ENCODE data around the gene MAP3K20. TPM values are rescaled to one million over a fixed set of nuclear protein-coding genes. Genes with fewer than 3 reads are reported as not detected.

MAP3K20 gene
- total and polyA plus RNA-seq, 10 of the 15 experiments (the other 5 are each of a cell fraction or from before 2014, with no cell fraction given) = 0.04 to 5.6 (median 2.3) TPM

DNA sequence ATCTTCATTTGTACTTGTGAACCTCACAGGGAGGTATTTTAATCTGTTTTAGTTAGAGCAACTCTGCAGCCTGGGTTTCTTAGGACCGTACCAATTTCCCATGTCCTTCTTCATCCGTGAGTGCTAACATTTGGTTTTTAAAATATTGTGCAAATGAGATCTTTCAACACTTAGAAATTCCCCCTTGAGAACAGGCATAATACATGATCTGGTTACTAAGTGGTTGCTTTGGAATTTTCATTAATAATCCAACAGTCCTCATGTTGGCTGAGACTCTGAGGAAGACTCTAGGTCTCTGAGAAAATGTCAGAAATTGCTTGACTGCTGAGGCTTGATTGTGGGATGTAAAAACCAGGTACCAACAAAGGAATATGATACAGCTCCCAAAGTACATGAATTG lies 153.4 kb downstream of the MAP3K20 start:
- ChIA-PET SMC1A (ENCODE audit: uncharacterized antibody, unreplicated experiment) (no interaction called here), POLR2A (no interaction called here), RAD21 (ENCODE audit: unreplicated experiment) (no interaction called here), CTCF (no interaction called here)
- no peak for TF ChIP-seq SRF (IDR thresholded peaks at IDR 0.05; ENCODE audit: low read depth in 2 of 2, low read length in 2 of 2)
- no peak for TF ChIP-seq IRF4 (IDR thresholded peaks at IDR 0.05; ENCODE audit: low read depth, low read length)
- no peak for TF ChIP-seq ZNF24 (IDR thresholded peaks at IDR 0.05)
- TF ChIP-seq, protein P1, sequence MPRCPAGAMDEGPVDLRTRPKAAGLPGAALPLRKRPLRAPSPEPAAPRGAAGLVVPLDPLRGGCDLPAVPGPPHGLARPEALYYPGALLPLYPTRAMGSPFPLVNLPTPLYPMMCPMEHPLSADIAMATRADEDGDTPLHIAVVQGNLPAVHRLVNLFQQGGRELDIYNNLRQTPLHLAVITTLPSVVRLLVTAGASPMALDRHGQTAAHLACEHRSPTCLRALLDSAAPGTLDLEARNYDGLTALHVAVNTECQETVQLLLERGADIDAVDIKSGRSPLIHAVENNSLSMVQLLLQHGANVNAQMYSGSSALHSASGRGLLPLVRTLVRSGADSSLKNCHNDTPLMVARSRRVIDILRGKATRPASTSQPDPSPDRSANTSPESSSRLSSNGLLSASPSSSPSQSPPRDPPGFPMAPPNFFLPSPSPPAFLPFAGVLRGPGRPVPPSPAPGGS (IDR thresholded peaks at IDR 0.05; ENCODE audit: borderline replicate concordance, insufficient read depth, low read depth, low read length, poor library complexity, severe bottlenecking) = no peak
- Histone ChIP-seq H3K9me3 (replicated peaks; ENCODE audit: control insufficient read depth, insufficient read depth, low read length) (no peaks in the 10 kb centered on the region), H3K9ac (ENCODE audit: control insufficient read depth, insufficient read depth, low read length) (no peak overlapping the region), H3K4me1 (ENCODE audit: control insufficient read depth, insufficient read depth, low read length) (no peaks in the 10 kb centered on the region), H2AFZ (ENCODE audit: control insufficient read depth, low read depth, low read length) (no peak overlapping the region), H4K20me1 (ENCODE audit: control insufficient read depth, insufficient read depth) (no peaks in the 10 kb centered on the region), H3K36me3 (ENCODE audit: control insufficient read depth in 2 of 2, insufficient read depth in 2 of 2, low read length in 1 of 2) (peaks cover 0 to 5% of the 10 kb centered on the region in 2 experiments; a peak in 1 of 4 replicates), H3K79me2 (ENCODE audit: control insufficient read depth, insufficient read depth, low read length) (no peaks in the 10 kb centered on the region), H3K27ac (ENCODE audit: control insufficient read depth, insufficient read depth) (no peak overlapping the region), H3K4me2 (ENCODE audit: control insufficient read depth, insufficient read depth) (no peak overlapping the region), H3K4me3 (no peak overlapping the region), H3K27me3 (replicated peaks in 1 of 2; ENCODE audit: control insufficient read depth in 2 of 2, insufficient read depth in 2 of 2, low read length in 1 of 2) (no peaks in the 10 kb centered on the region)
- ATAC-seq = no peak
- BruUV-seq (replicated peaks) = no TSS peak
- no peak for FAIRE-seq
- intact Hi-C loops (cut with micrococcal nuclease; ENCODE audit: unreplicated experiment) = no loop called here
- DNase-seq (ENCODE audit: low read depth, low spot score) = no peak
- whole genome bisulfite sequencing (ENCODE audit: insufficient coverage, insufficient replicate concordance, low lambda C conversion rate, missing lambda C conversion rate) = 100% methylated on average over 2 of the region's 2 CpGs
- in situ Hi-C loops (cut with MboI) = no loop called here

DNA sequence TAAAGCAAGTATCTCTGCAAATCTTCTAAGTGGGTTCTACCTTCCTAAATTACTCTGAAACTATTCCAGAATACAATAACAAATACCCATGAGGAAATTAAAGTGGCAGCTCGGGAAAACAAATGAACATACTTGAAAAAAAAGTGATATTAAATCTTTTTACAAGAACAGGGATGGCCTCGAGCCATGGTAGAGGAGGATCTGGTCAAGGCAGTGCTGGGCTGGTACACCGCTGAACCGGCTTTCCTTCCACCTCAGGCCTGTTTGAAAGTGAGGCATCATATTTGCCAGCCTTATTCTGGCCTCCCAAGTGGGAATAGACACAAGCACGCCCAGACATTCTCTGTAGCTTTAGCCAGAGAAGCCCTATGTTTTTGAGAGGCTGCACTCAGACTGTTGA lies 154.5 kb downstream of the MAP3K20 start:
- H3K4me2 ChIP-seq (ENCODE audit: control insufficient read depth, insufficient read depth) = no peak overlapping the region
- RAD21 ChIA-PET (ENCODE audit: unreplicated experiment) = no interaction called here
- POLR2A ChIA-PET = no interaction called here
- H3K9ac ChIP-seq (ENCODE audit: control insufficient read depth, insufficient read depth, low read length) = no peak overlapping the region
- WGBS (ENCODE audit: insufficient coverage, insufficient replicate concordance, low lambda C conversion rate, missing lambda C conversion rate) = 73% methylated on average over 5 of the region's 5 CpGs
- DNase-seq (ENCODE audit: low read depth, low spot score) = no peak
- intact Hi-C loops (cut with micrococcal nuclease; ENCODE audit: unreplicated experiment) (no loop called here), in situ Hi-C loops (cut with MboI) (no loop called here)
- SMC1A ChIA-PET (ENCODE audit: uncharacterized antibody, unreplicated experiment) = no interaction called here
- no peak overlapping the region for H3K4me3 ChIP-seq
- H3K79me2 ChIP-seq (ENCODE audit: control insufficient read depth, insufficient read depth, low read length) = no peaks in the 10 kb centered on the region
- FAIRE-seq = no peak
- ATAC-seq = no peak
- no peaks in the 10 kb centered on the region for H3K9me3 ChIP-seq (replicated peaks; ENCODE audit: control insufficient read depth, insufficient read depth, low read length)
- no TSS peak for BruUV-seq (replicated peaks)
- peaks cover 0 to 5% of the 10 kb centered on the region in 2 experiments; a peak in 1 of 4 replicates for H3K36me3 ChIP-seq (ENCODE audit: control insufficient read depth in 2 of 2, insufficient read depth in 2 of 2, low read length in 1 of 2)
- no peak overlapping the region for H3K27ac ChIP-seq (ENCODE audit: control insufficient read depth, insufficient read depth)
- H4K20me1 ChIP-seq (ENCODE audit: control insufficient read depth, insufficient read depth) = no peaks in the 10 kb centered on the region
- H3K27me3 ChIP-seq (replicated peaks in 1 of 2; ENCODE audit: control insufficient read depth in 2 of 2, insufficient read depth in 2 of 2, low read length in 1 of 2) = no peaks in the 10 kb centered on the region
- H3K4me1 ChIP-seq (ENCODE audit: control insufficient read depth, insufficient read depth, low read length) = no peaks in the 10 kb centered on the region
- CTCF ChIA-PET = interaction anchor here (0.6 to 1.1 kb wide), 2 partner anchors 19 to 98 kb away, joined by 3 to 4 read pairs; no protein-coding TSS in a partner anchor
- H2AFZ ChIP-seq (ENCODE audit: control insufficient read depth, low read depth, low read length) = no peak overlapping the region
- TF ChIP-seq, protein P2, sequence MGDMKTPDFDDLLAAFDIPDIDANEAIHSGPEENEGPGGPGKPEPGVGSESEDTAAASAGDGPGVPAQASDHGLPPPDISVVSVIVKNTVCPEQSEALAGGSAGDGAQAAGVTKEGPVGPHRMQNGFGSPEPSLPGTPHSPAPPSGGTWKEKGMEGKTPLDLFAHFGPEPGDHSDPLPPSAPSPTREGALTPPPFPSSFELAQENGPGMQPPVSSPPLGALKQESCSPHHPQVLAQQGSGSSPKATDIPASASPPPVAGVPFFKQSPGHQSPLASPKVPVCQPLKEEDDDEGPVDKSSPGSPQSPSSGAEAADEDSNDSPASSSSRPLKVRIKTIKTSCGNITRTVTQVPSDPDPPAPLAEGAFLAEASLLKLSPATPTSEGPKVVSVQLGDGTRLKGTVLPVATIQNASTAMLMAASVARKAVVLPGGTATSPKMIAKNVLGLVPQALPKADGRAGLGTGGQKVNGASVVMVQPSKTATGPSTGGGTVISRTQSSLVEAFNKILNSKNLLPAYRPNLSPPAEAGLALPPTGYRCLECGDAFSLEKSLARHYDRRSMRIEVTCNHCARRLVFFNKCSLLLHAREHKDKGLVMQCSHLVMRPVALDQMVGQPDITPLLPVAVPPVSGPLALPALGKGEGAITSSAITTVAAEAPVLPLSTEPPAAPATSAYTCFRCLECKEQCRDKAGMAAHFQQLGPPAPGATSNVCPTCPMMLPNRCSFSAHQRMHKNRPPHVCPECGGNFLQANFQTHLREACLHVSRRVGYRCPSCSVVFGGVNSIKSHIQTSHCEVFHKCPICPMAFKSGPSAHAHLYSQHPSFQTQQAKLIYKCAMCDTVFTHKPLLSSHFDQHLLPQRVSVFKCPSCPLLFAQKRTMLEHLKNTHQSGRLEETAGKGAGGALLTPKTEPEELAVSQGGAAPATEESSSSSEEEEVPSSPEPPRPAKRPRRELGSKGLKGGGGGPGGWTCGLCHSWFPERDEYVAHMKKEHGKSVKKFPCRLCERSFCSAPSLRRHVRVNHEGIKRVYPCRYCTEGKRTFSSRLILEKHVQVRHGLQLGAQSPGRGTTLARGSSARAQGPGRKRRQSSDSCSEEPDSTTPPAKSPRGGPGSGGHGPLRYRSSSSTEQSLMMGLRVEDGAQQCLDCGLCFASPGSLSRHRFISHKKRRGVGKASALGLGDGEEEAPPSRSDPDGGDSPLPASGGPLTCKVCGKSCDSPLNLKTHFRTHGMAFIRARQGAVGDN (IDR thresholded peaks at IDR 0.05) = no peak
- TF ChIP-seq, protein P3, sequence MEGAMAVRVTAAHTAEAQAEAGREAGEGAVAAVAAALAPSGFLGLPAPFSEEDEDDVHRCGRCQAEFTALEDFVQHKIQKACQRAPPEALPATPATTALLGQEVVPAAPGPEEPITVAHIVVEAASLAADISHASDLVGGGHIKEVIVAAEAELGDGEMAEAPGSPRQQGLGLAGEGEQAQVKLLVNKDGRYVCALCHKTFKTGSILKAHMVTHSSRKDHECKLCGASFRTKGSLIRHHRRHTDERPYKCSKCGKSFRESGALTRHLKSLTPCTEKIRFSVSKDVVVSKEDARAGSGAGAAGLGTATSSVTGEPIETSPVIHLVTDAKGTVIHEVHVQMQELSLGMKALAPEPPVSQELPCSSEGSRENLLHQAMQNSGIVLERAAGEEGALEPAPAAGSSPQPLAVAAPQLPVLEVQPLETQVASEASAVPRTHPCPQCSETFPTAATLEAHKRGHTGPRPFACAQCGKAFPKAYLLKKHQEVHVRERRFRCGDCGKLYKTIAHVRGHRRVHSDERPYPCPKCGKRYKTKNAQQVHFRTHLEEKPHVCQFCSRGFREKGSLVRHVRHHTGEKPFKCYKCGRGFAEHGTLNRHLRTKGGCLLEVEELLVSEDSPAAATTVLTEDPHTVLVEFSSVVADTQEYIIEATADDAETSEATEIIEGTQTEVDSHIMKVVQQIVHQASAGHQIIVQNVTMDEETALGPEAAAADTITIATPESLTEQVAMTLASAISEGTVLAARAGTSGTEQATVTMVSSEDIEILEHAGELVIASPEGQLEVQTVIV (IDR thresholded peaks at IDR 0.05; ENCODE audit: borderline replicate concordance, partially characterized antibody) = no peak
- TF ChIP-seq NFIC (IDR thresholded peaks at IDR 0.05; ENCODE audit: low read depth, low read length) = no peak
